GM21515 (cell line): ENCODE results near the gene TMEM234.

Source experiments
- ATAC-seq: cut with Tn5 transposase; IDR thresholded peaks from one replicate; pipeline ENCODE4 v1.9.1; 2021; ENCODE audit not compliant: unreplicated experiment

Gene TMEM234

GRCh38 chr1:32180186-32181060, 41.7 kb downstream of the TMEM234 start:
- ATAC-seq, result no peak

- peak; percentile 70 for ATAC-seq
Observed at GRCh38 chr1:32179443-32180185, 42.5 kb downstream of the TMEM234 start, which contains the start of gene TXLNA. TSS of gene TXLNA (plus strand) at chr1:32179675. CDS start at chr1:32180346, 671 bp downstream.

- ATAC-seq, result no peak
Observed at GRCh38 chr1:32179193-32179442, 43.0 kb downstream of the TMEM234 start.

GRCh38 chr1:32178380-32179192, 43.6 kb downstream of the TMEM234 start:
- ATAC-seq, result no peak

GRCh38 chr1:32172621-32173245, 49.4 kb downstream of the TMEM234 start:
- ATAC-seq, result no peak

- ATAC-seq, result no peak
Observed at GRCh38 chr1:32170991-32171390, 51.2 kb downstream of the TMEM234 start.
